Mesendoderm (in vitro differentiated cells): ENCODE measurements around the gene APOBEC4.
"Not testable (repeated sequence)": the region's sequence is repeated elsewhere in the genome, so short reads cannot be mapped to it uniquely, and the experiment has no call there.

Experiments used
- DNase-seq: peaks from one replicate; pipeline ENCODE4 v3.0.0; 2013
- H2AK5ac ChIP-seq: 2 replicates; pipeline ENCODE4 v1.6.1; 2013; ENCODE audit warnings: low read length, inconsistent platforms
- H2BK120ac ChIP-seq: 2 replicates; pipeline ENCODE4 v1.6.1; 2013; ENCODE audit warnings: low read depth, mild to moderate bottlenecking, low read length, moderate library complexity, mixed read lengths
- H2BK15ac ChIP-seq: replicated peaks from 2 replicates; pipeline ENCODE4 v1.6.1; 2013; ENCODE audit warnings: low read depth, mild to moderate bottlenecking, moderate library complexity
- H2BK5ac ChIP-seq: 2 replicates; pipeline ENCODE4 v1.6.1; 2013; ENCODE audit warnings: low read length, inconsistent platforms
- H3K18ac ChIP-seq: 2 replicates; pipeline ENCODE4 v1.6.1; 2013; ENCODE audit warnings: mild to moderate bottlenecking, low read length, mixed read lengths
- H3K23ac ChIP-seq: one replicate; pipeline ENCODE4 v1.6.1; 2013; ENCODE audit warnings: low read length
- H3K27ac ChIP-seq: 2 replicates; pipeline ENCODE4 v1.5.1; 2013; ENCODE audit warnings: low read depth, mild to moderate bottlenecking, inconsistent platforms, low read length, moderate library complexity
- H3K27me3 ChIP-seq: 2 replicates; pipeline ENCODE4 v1.6.1; 2013; ENCODE audit warnings: low read length, control low read depth, mild to moderate bottlenecking, inconsistent platforms; ENCODE audit not compliant: insufficient read depth, poor library complexity
- H3K36me3 ChIP-seq: 2 replicates; pipeline ENCODE4 v1.6.1; 2013; ENCODE audit warnings: low read length, inconsistent platforms; ENCODE audit not compliant: control insufficient read depth, insufficient read depth
- H3K4ac ChIP-seq: one replicate; pipeline ENCODE4 v1.6.1; 2013; ENCODE audit warnings: low read depth, mild to moderate bottlenecking, low read length, moderate library complexity
- H3K4me1 ChIP-seq: 2 replicates; pipeline ENCODE4 v1.6.1; 2013; ENCODE audit warnings: low read depth, low read length, inconsistent platforms; ENCODE audit not compliant: control insufficient read depth
- H3K4me2 ChIP-seq: 2 replicates; pipeline ENCODE4 v1.6.1; 2013; ENCODE audit warnings: low read length
- H3K4me3 ChIP-seq: 2 replicates; pipeline ENCODE4 v1.5.1; 2013; ENCODE audit warnings: mild to moderate bottlenecking, low read length
- H3K56ac ChIP-seq: one replicate; pipeline ENCODE4 v1.6.1; 2013; ENCODE audit warnings: low read length
- H3K79me1 ChIP-seq: 2 replicates; pipeline ENCODE4 v1.6.1; 2013; ENCODE audit warnings: low read length, inconsistent platforms
- H3K79me2 ChIP-seq: 2 replicates; pipeline ENCODE4 v1.6.1; 2013; ENCODE audit warnings: mild to moderate bottlenecking, low read length; ENCODE audit not compliant: control insufficient read depth, insufficient read depth
- H3K9ac ChIP-seq: 2 replicates; pipeline ENCODE4 v1.6.1; 2013; ENCODE audit warnings: low read length, inconsistent platforms
- H4K5ac ChIP-seq: one replicate; pipeline ENCODE4 v1.6.1; 2013; ENCODE audit warnings: low read length
- H4K8ac ChIP-seq: one replicate; pipeline ENCODE4 v1.6.1; 2013; ENCODE audit warnings: low read depth, mild to moderate bottlenecking, control low read depth, low read length, moderate library complexity
- WGBS: extraction: QIAGEN DNeasy Blood & Tissue Kit; methylation state at CpG from one replicate; pipeline ENCODE4 v1.1.7; 2013; ENCODE audit warnings: low lambda C conversion rate, missing lambda C conversion rate; ENCODE audit not compliant: insufficient coverage; ENCODE audit errors: extremely low coverage; 5-methylcytosine and 5-hydroxymethylcytosine counted together

The APOBEC4 gene

GRCh38 chr1:183620311-183620710, 32.8 kb downstream of the APOBEC4 start:
- no peak overlapping the region for H3K18ac ChIP-seq
- WGBS, result no CpG with 5 or more reads among the region's 2 CpGs
- H2BK5ac ChIP-seq, result no peak overlapping the region
- H3K23ac ChIP-seq, result no peak overlapping the region
- no peak overlapping the region for H2BK120ac ChIP-seq
- no peaks in the 10 kb centered on the region for H3K27me3 ChIP-seq
- no peak overlapping the region for H3K9ac ChIP-seq
- H3K4ac ChIP-seq, result no peak overlapping the region
- H3K4me2 ChIP-seq, result no peak overlapping the region
- no peak overlapping the region for H4K5ac ChIP-seq
- H3K4me3 ChIP-seq, result no peak overlapping the region
- no peaks in the 10 kb centered on the region for H3K79me2 ChIP-seq
- no peaks in the 10 kb centered on the region for H3K4me1 ChIP-seq
- peak; percentile 28 for DNase-seq
- H2AK5ac ChIP-seq, result no peak overlapping the region
- no peaks in the 10 kb centered on the region for H3K36me3 ChIP-seq
- H3K27ac ChIP-seq, result no peak overlapping the region
- no peak overlapping the region for H3K56ac ChIP-seq
- no peak overlapping the region for H4K8ac ChIP-seq
- no peak overlapping the region for H2BK15ac ChIP-seq
- H3K79me1 ChIP-seq, result no peaks in the 10 kb centered on the region

DNA sequence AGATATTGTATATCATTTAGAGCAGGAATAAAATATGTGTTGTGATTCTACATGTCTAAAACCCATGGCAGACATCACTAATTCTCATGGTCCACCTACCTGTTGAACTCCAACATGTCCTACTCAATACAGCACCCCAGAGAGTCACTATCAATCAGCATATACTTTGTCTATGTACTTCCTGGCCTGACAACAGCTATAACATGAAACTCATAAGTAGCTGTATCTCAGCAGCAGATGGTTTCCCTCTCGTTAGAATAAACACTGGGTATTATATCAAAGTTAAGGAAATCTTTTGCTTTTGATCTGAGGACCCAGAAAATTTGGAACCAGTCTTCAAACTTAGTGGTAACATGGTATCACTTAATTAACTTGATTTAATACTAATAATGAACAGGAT, 33.3 kb downstream of the APOBEC4 start:
- no CpG with 5 or more reads among the region's 1 CpG for WGBS
- H3K79me2 ChIP-seq, result no peaks in the 10 kb centered on the region
- no peaks in the 10 kb centered on the region for H3K79me1 ChIP-seq
- no peak overlapping the region for H3K23ac ChIP-seq
- no peak overlapping the region for H2AK5ac ChIP-seq
- DNase-seq, result no peak
- no peak overlapping the region for H3K56ac ChIP-seq
- H2BK120ac ChIP-seq, result no peak overlapping the region
- H3K27me3 ChIP-seq, result no peaks in the 10 kb centered on the region
- H3K36me3 ChIP-seq, result no peaks in the 10 kb centered on the region
- H3K9ac ChIP-seq, result no peak overlapping the region
- no peak overlapping the region for H2BK15ac ChIP-seq
- no peak overlapping the region for H4K8ac ChIP-seq
- no peak overlapping the region for H2BK5ac ChIP-seq
- H3K4me1 ChIP-seq, result no peaks in the 10 kb centered on the region
- no peak overlapping the region for H3K4ac ChIP-seq
- H4K5ac ChIP-seq, result no peak overlapping the region
- no peak overlapping the region for H3K4me3 ChIP-seq
- no peak overlapping the region for H3K4me2 ChIP-seq
- no peak overlapping the region for H3K27ac ChIP-seq
- H3K18ac ChIP-seq, result no peak overlapping the region

GRCh38 chr1:183618202-183618601, 34.9 kb downstream of the APOBEC4 start:
- not testable (repeated sequence) for H4K8ac ChIP-seq, H4K5ac ChIP-seq, H2BK120ac ChIP-seq, DNase-seq, H3K79me2 ChIP-seq, H3K36me3 ChIP-seq, H3K4ac ChIP-seq, H3K4me2 ChIP-seq, H2AK5ac ChIP-seq, H3K9ac ChIP-seq, H2BK15ac ChIP-seq, H3K27ac ChIP-seq, H3K4me1 ChIP-seq, H2BK5ac ChIP-seq, H3K79me1 ChIP-seq, H3K4me3 ChIP-seq, H3K18ac ChIP-seq, H3K27me3 ChIP-seq, H3K23ac ChIP-seq, H3K56ac ChIP-seq
- whole genome bisulfite sequencing, result no CpG with 5 or more reads among the region's 5 CpGs

GRCh38 chr1:183612975-183613374, 40.1 kb downstream of the APOBEC4 start:
- H3K9ac ChIP-seq, H3K18ac ChIP-seq, H2BK15ac ChIP-seq, DNase-seq, H3K27ac ChIP-seq, H3K27me3 ChIP-seq, H4K8ac ChIP-seq, H4K5ac ChIP-seq, H3K79me1 ChIP-seq, H3K79me2 ChIP-seq, H3K4ac ChIP-seq, H3K4me1 ChIP-seq, H3K4me3 ChIP-seq, H3K36me3 ChIP-seq, H2BK120ac ChIP-seq, H2AK5ac ChIP-seq, H2BK5ac ChIP-seq, H3K56ac ChIP-seq, H3K23ac ChIP-seq, H3K4me2 ChIP-seq: not testable (repeated sequence)
- no CpG with 5 or more reads among the region's 3 CpGs for WGBS

DNA sequence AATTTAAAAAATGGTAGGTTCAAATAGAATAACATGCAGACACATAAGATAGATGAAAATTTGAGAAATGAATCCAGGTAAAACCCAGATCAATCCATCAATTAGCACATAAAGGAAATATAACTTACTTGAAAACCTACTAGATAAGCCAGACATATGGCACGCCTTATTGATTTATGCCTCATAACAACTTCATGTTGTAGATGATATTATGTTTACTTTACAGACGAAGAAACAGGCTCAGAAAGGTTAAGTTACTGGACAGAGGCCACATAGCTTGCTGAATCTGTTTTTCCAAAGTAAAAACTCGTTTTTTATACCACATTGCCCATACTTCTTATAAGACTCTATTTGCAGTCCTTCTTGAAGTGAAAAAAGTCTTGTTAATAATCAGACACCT, 40.7 kb downstream of the APOBEC4 start:
- WGBS, result no CpG with 5 or more reads among the region's 3 CpGs
- no peak overlapping the region for H2BK120ac ChIP-seq

GRCh38 chr1:183611021-183611420, 42.1 kb downstream of the APOBEC4 start:
- H3K27me3 ChIP-seq, result no peaks in the 10 kb centered on the region
- no peak overlapping the region for H2AK5ac ChIP-seq
- no peak overlapping the region for H3K23ac ChIP-seq
- no peak overlapping the region for H2BK120ac ChIP-seq
- no peak overlapping the region for H4K5ac ChIP-seq
- no peak for DNase-seq
- no peak overlapping the region for H3K18ac ChIP-seq
- no peak overlapping the region for H3K9ac ChIP-seq
- H3K4me1 ChIP-seq, result no peaks in the 10 kb centered on the region
- H3K27ac ChIP-seq, result no peak overlapping the region
- H3K4me2 ChIP-seq, result no peak overlapping the region
- H4K8ac ChIP-seq, result no peak overlapping the region
- H2BK15ac ChIP-seq, result no peak overlapping the region
- no peaks in the 10 kb centered on the region for H3K79me2 ChIP-seq
- no peak overlapping the region for H3K56ac ChIP-seq
- no peaks in the 10 kb centered on the region for H3K79me1 ChIP-seq
- no peaks in the 10 kb centered on the region for H3K36me3 ChIP-seq
- no peak overlapping the region for H3K4ac ChIP-seq
- H3K4me3 ChIP-seq, result no peak overlapping the region
- no peak overlapping the region for H2BK5ac ChIP-seq
- no CpG with 5 or more reads among the region's 2 CpGs for WGBS

More for the DNA sequence above, 40.7 kb downstream of the APOBEC4 start:
- Histone ChIP-seq H3K27ac (no peak overlapping the region), H2BK5ac (no peak overlapping the region), H3K18ac (no peak overlapping the region), H4K5ac (no peak overlapping the region), H4K8ac (no peak overlapping the region), H3K36me3 (no peaks in the 10 kb centered on the region), H3K4me2 (no peak overlapping the region), H3K4ac (no peak overlapping the region), H3K56ac (no peak overlapping the region), H3K4me1 (no peaks in the 10 kb centered on the region), H3K79me1 (no peaks in the 10 kb centered on the region), H3K4me3 (no peak overlapping the region), H3K27me3 (no peaks in the 10 kb centered on the region), H3K9ac (no peak overlapping the region), H3K23ac (no peak overlapping the region), H2AK5ac (no peak overlapping the region), H2BK15ac (no peak overlapping the region), H3K79me2 (no peaks in the 10 kb centered on the region)
- no peak for DNase-seq
